ENCODE measurements around the gene BAIAP3. TPM values are rescaled to one million over a fixed set of nuclear protein-coding genes. Genes with fewer than 3 reads are reported as not detected.

BAIAP3 gene
- total RNA-seq, 2 donors from 2014 or later, result 0.35 to 2.4 TPM

GRCh38 chr16:1318268-1318545 is 15.2 kb upstream of the BAIAP3 start:
- H3K27ac ChIP-seq, result no peak overlapping the region
- no peaks in the 10 kb centered on the region for H3K27me3 ChIP-seq
- no peak for TF ChIP-seq CTCF (IDR thresholded peaks at IDR 0.05)
- H3K4me1 ChIP-seq, result peaks cover 0 to 7% of the 10 kb centered on the region in 2 donors
- DNase-seq (ENCODE audit: low spot score), result no peak
- H3K36me3 ChIP-seq, result peaks cover 80% of the 10 kb centered on the region
- H3K9me3 ChIP-seq, result no peaks in the 10 kb centered on the region
- H3K4me3 ChIP-seq, result no peak overlapping the region

GRCh38 chr16:1319041-1319440 is 14.4 kb upstream of the BAIAP3 start:
- no peak for TF ChIP-seq CTCF (IDR thresholded peaks at IDR 0.05)
- no peaks in the 10 kb centered on the region for H3K9me3 ChIP-seq
- H3K4me1 ChIP-seq, result peaks cover 0 to 1% of the 10 kb centered on the region in 2 donors
- H3K4me3 ChIP-seq, result no peak overlapping the region
- no peaks in the 10 kb centered on the region for H3K27me3 ChIP-seq
- H3K36me3 ChIP-seq, result peaks cover 84% of the 10 kb centered on the region
- DNase-seq (ENCODE audit: low spot score), result no peak
- H3K27ac ChIP-seq, result no peak overlapping the region

- H3K36me3 ChIP-seq, result peaks cover 84% of the 10 kb centered on the region
- no peak for DNase-seq (ENCODE audit: low spot score)
Measured at GRCh38 chr16:1320097-1320496, 13.3 kb upstream of the BAIAP3 start.

GRCh38 chr16:1320658-1321240 is 12.7 kb upstream of the BAIAP3 start:
- Histone ChIP-seq H3K27me3 (no peaks in the 10 kb centered on the region), H3K27ac (no peak overlapping the region), H3K4me3 (no peak overlapping the region), H3K9me3 (no peaks in the 10 kb centered on the region), H3K4me1 (no peaks in the 10 kb centered on the region), H3K36me3 (peaks cover 79% of the 10 kb centered on the region)
- TF ChIP-seq CTCF (IDR thresholded peaks at IDR 0.05), result no peak
- DNase-seq (ENCODE audit: low spot score), result no peak

More at GRCh38 chr16:1320097-1320496, 13.3 kb upstream of the BAIAP3 start:
- Histone ChIP-seq H3K4me3 (no peak overlapping the region), H3K4me1 (no peaks in the 10 kb centered on the region), H3K9me3 (no peaks in the 10 kb centered on the region), H3K27me3 (no peaks in the 10 kb centered on the region), H3K27ac (no peak overlapping the region)
- TF ChIP-seq CTCF (IDR thresholded peaks at IDR 0.05), result no peak

- Histone ChIP-seq H3K4me3 (no peak overlapping the region), H3K9me3 (no peaks in the 10 kb centered on the region), H3K27ac (no peak overlapping the region)
Measured at GRCh38 chr16:1322407-1322806, 11.0 kb upstream of the BAIAP3 start.

More at GRCh38 chr16:1322407-1322806, 11.0 kb upstream of the BAIAP3 start:
- peaks cover 0 to 4% of the 10 kb centered on the region in 2 donors for H3K4me1 ChIP-seq
- H3K27me3 ChIP-seq, result no peaks in the 10 kb centered on the region
- no peak for DNase-seq (ENCODE audit: low spot score)
- TF ChIP-seq CTCF (IDR thresholded peaks at IDR 0.05), result no peak
- peaks cover 64% of the 10 kb centered on the region for H3K36me3 ChIP-seq
